GM12874 (cell line): ENCODE data around the gene ACAP3.

Experiments used
- TF ChIP-seq, protein P1 (sequence below): IDR thresholded peaks from 2 replicates; pipeline ENCODE4 v1.5.1; 2011; ENCODE audit warnings: low read depth, mild to moderate bottlenecking, control low read depth, low read length, moderate library complexity; ENCODE audit not compliant: insufficient read depth

The ACAP3 gene

GRCh38 chr1:1247341-1247913, 60.3 kb downstream of the ACAP3 start:
- TF ChIP-seq, protein P1, sequence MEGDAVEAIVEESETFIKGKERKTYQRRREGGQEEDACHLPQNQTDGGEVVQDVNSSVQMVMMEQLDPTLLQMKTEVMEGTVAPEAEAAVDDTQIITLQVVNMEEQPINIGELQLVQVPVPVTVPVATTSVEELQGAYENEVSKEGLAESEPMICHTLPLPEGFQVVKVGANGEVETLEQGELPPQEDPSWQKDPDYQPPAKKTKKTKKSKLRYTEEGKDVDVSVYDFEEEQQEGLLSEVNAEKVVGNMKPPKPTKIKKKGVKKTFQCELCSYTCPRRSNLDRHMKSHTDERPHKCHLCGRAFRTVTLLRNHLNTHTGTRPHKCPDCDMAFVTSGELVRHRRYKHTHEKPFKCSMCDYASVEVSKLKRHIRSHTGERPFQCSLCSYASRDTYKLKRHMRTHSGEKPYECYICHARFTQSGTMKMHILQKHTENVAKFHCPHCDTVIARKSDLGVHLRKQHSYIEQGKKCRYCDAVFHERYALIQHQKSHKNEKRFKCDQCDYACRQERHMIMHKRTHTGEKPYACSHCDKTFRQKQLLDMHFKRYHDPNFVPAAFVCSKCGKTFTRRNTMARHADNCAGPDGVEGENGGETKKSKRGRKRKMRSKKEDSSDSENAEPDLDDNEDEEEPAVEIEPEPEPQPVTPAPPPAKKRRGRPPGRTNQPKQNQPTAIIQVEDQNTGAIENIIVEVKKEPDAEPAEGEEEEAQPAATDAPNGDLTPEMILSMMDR, result no peak

DNA sequence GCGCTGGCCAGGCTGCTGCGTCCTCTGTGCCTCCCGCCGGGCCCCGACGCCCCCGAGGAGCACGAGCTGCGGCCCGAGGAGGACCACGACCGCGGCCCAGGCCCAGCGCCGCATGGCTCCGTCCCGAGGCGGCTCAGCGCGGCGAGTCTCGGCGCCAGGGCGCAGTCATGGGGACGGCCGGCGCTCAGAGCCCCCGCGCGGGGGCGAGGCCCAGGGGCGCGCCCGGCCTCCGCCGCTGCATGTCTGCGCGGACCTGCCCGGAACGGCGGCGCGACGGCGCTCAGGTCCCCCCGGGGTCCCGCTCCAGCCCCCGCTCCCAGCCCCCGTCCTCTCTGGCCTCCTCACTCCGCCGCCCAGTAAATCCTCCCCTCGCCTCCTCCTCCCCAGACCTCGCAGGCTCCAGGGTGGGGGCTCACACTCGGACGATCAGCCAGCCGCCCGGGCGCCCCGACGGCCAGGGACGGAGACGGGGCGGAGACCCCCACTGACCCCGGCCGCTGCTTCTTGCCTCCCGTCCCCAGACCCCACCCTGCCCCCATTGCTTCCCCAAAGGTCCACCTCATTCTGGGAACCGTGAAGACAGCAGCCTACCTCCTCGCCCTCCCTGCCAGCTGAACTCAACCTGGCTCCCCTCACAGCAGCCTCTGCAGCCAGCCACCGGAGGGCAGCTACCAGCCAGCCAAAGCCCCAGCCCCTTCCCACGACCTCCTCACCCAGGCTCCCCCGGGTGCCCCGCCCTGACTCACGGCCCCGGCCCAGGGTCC, 61.0 kb downstream of the ACAP3 start, which contains the start of gene C1QTNF12:
Gene C1QTNF12, minus strand, starts transcription at position 146 of the 764 bp plus-strand sequence. Its CDS starts 32 bp downstream, at position 114.
- TF ChIP-seq, protein P1, result no peak

DNA sequence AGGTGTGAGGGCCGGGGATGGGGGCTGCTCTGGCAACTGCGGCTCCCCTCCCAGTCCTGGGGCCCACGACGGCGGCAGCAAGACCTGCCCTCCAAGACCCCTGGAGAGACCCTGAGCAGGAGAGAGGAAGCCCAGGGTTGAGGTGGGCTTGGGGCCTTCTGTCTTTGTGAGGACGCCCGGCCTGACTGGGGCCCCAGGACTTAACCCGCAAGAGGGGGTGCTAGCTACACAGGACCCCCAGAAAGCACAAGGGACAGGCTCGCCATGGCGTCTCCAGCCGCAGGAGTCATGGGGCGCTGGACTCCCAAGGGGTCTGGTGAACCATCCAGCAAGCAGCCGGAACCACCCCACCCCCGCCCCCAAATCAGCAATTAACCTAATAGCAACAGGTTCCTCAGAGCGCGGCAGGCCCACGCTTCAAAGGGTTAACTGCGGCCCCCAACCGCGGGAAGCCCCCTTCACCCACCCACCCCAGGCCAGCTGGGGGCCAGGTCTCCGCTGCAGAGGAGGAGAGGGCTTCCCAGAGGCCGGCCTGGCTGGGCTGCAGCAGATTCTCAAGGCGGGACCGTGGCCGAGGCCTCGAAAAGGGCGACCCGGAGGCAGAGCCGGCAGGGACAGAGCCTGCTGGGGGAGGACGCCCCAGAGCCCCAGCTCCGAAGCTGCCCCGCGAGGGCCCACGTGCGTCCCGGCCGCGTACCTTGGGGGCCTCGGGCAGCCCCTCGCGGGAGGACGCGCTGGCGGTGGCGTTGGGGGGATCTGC, 61.7 kb downstream of the ACAP3 start:
- TF ChIP-seq, protein P1, result no peak

DNA sequence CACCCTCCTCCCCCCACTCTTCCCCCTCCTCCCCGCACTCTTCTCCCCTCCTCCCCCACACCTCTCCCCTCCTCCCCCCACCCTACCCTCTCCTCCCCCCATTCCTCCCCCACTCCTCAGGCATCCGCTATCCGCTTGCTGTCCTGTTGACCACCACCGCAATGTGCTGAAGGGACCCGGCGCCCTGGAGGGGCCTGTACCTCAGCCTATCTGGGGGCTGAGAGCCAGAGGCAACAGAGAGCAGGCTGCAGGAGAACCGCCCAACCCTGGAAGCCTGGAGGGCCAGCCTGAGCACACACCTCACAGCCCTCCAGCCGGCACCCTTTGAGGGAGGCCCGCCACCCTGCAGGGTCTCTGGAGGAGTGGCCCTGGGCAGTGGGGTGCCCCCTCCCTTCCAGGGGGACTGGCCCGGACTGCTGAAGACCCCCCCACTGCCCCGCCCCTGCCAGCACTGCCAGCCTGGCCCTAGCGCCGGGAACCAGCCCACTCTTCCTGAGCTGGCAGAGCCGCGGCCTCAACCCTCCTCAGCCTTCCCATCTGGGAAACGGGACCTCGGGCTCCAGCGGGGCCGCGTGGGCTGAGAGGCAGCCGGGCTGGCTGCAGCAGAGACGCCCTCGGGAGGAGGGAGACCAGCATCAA, 62.4 kb downstream of the ACAP3 start:
- TF ChIP-seq, protein P1, result no peak

DNA sequence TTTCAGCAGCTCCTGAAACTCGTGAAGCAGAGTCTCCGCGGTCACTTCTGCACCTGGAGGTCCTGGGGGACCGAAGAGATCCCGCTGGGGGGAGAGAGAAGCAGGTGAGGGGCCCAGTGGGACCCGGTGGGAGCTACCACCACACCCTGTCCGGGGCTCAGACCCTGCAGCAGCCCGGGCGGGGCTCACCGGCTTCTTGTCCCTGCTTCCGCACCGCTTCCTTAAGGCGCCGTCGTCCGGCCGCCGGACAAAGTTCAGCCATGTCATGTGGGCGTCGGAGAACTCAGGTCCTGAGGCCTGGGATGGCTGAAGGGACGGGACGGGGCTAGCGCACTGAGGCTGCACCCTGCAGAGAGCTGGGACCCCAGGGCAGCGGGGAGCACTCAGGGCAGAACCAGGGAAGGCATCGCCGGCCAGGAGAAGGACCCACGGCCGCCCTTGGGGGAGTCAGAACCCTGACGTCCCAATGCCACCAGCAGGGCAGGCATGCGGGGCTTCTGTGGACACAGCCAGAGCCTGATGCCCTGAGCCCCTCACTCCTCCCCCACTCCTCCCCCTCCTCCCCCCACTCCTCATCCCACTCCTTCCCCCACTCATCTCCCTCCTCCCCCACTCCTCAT, 63.4 kb downstream of the ACAP3 start:
- TF ChIP-seq, protein P1, result no peak

DNA sequence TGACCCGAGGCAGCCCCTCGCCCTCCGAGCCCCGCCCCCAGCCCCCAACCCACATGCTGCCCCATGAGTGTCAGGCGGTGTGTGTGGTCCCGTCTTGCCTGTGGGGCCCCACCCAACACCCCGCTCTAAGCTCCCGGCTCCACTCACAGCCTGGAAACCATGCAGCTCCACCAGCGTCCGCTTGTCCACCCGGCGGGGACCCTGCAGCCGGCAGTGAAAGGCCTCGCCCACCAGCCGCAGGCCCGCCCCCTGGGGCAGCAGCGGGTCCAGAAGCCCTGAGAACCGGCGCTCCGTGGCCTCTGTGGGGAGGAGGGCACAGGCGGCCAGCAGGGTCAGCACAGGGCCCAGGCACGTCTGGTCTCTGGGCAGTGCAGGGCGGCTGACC, 63.9 kb downstream of the ACAP3 start:
- TF ChIP-seq, protein P1, result no peak
